ENCODE results near the gene LMTK2. TPM values are rescaled to one million over a fixed set of nuclear protein-coding genes. Genes with fewer than 3 reads are reported as not detected.

LMTK2 gene
- total RNA-seq, 1 donor from 2014 or later: 15.4 TPM

GRCh38 chr7:98100088-98100487 lies 6.6 kb upstream of the LMTK2 start:
- Mint-ChIP-seq H3K4me1 (ENCODE audit: unreplicated experiment) (no peaks in the 10 kb centered on the region), H3K36me3 (ENCODE audit: unreplicated experiment) (peaks cover 4% of the 10 kb centered on the region), H3K27ac (ENCODE audit: unreplicated experiment) (no peak overlapping the region), H3K27me3 (ENCODE audit: unreplicated experiment) (no peaks in the 10 kb centered on the region), H3K9me3 (ENCODE audit: unreplicated experiment) (peaks cover 34% of the 10 kb centered on the region), H3K4me3 (ENCODE audit: unreplicated experiment) (no peak overlapping the region)
- no peak for TF ChIP-seq CTCF (IDR thresholded peaks at IDR 0.05)
- DNase-seq (ENCODE audit: extremely low spot score, unreplicated experiment): no peak

- DNase-seq (ENCODE audit: extremely low spot score, unreplicated experiment): no peak
- peaks cover 23% of the 10 kb centered on the region for H3K9me3 Mint-ChIP-seq (ENCODE audit: unreplicated experiment)
- H3K4me3 Mint-ChIP-seq (ENCODE audit: unreplicated experiment): no peak overlapping the region
- no peaks in the 10 kb centered on the region for H3K27me3 Mint-ChIP-seq (ENCODE audit: unreplicated experiment)
- H3K27ac Mint-ChIP-seq (ENCODE audit: unreplicated experiment): no peak overlapping the region
- H3K36me3 Mint-ChIP-seq (ENCODE audit: unreplicated experiment): peaks cover 4% of the 10 kb centered on the region
- no peak for TF ChIP-seq CTCF (IDR thresholded peaks at IDR 0.05)
- H3K4me1 Mint-ChIP-seq (ENCODE audit: unreplicated experiment): peaks cover 5% of the 10 kb centered on the region
Measured at GRCh38 chr7:98102170-98102569, 4.5 kb upstream of the LMTK2 start.

GRCh38 chr7:98105942-98106544 lies 619 bp upstream of the LMTK2 start:
- peaks cover 21% of the 10 kb centered on the region for H3K4me1 Mint-ChIP-seq (ENCODE audit: unreplicated experiment)
- no peaks in the 10 kb centered on the region for H3K27me3 Mint-ChIP-seq (ENCODE audit: unreplicated experiment)
- H3K9me3 Mint-ChIP-seq (ENCODE audit: unreplicated experiment): no peaks in the 10 kb centered on the region
- no peak overlapping the region for H3K27ac Mint-ChIP-seq (ENCODE audit: unreplicated experiment)
- no peaks in the 10 kb centered on the region for H3K36me3 Mint-ChIP-seq (ENCODE audit: unreplicated experiment)
- H3K4me3 Mint-ChIP-seq (ENCODE audit: unreplicated experiment): peak overlapping the region; percentile 66
- peak; percentile 60 for DNase-seq (ENCODE audit: extremely low spot score, unreplicated experiment)
- TF ChIP-seq CTCF (IDR thresholded peaks at IDR 0.05): no peak

DNA sequence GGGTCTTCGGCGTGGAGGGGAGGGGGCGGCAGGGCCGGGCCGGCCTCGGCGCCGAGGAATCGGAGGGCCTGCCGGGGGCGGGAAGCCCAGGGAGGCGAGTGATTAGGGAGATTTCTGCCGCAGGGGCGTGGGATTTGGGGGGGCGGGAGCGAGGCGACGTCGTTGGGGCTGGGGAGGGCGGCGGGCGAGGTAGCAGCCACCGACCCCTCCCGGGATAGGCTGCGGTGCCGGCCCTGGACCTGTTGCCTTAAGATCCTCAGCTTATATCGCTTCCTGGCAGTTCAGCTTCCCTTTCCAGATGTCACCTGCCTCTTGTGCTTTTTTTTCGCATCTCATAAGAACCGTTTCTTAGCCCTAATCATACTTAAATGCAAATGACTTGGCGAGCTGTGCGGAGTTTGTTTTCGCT lies 655 bp downstream of the LMTK2 start:
- no peak for TF ChIP-seq CTCF (IDR thresholded peaks at IDR 0.05)

DNA sequence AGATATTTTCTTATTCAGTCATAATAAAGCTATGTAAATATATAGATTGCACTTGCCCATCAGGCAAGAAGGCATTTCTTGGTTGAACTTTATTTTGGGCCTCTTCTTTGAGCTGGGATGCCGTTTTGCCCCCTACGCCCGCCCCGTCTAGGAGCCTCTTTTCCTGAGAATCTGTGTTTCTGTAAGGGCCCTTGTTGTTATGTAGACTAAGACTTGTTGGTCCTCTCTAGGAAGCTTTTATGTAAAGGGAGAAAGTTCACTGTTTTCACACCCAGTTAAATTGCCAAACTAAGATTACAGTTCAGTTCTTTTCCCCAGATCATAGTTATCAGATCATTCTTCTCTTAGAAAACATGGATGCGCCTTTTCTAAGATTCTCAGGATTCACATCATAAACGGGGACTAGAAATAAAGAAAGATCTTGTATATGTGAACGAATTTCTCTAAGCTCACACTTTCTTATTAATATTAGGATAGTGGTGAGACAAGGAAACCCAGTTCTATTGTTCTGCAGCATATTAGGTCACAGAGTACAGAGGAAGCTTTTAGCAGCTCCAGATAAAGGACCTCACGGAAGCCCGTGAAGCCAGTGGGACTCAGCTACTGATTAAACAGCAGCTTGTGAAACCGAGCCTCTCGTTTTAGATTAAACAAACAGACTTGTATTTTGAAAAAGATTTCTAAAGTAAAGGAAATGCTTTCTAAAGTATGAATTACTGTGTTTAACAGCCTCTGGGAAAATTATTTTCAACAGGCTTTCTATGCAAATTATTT lies 3.8 kb downstream of the LMTK2 start:
- DNase-seq (ENCODE audit: extremely low spot score, unreplicated experiment): no peak
- Mint-ChIP-seq H3K9me3 (ENCODE audit: unreplicated experiment) (no peaks in the 10 kb centered on the region), H3K4me1 (ENCODE audit: unreplicated experiment) (peaks cover 21% of the 10 kb centered on the region), H3K4me3 (ENCODE audit: unreplicated experiment) (no peak overlapping the region), H3K36me3 (ENCODE audit: unreplicated experiment) (no peaks in the 10 kb centered on the region), H3K27me3 (ENCODE audit: unreplicated experiment) (no peaks in the 10 kb centered on the region), H3K27ac (ENCODE audit: unreplicated experiment) (no peak overlapping the region)
- TF ChIP-seq CTCF (IDR thresholded peaks at IDR 0.05): no peak

More for the DNA sequence above, 655 bp downstream of the LMTK2 start:
- H3K27me3 Mint-ChIP-seq (ENCODE audit: unreplicated experiment): no peaks in the 10 kb centered on the region
- no peaks in the 10 kb centered on the region for H3K36me3 Mint-ChIP-seq (ENCODE audit: unreplicated experiment)
- H3K9me3 Mint-ChIP-seq (ENCODE audit: unreplicated experiment): no peaks in the 10 kb centered on the region
- peak overlapping the region; percentile 6 for H3K27ac Mint-ChIP-seq (ENCODE audit: unreplicated experiment)
- peaks cover 21% of the 10 kb centered on the region for H3K4me1 Mint-ChIP-seq (ENCODE audit: unreplicated experiment)
- peak overlapping the region; percentile 96 for H3K4me3 Mint-ChIP-seq (ENCODE audit: unreplicated experiment)
- no peak for DNase-seq (ENCODE audit: extremely low spot score, unreplicated experiment)

All from osteocyte (in vitro differentiated cells).